Measurements from ENCODE around the gene SUGP1. TPM values are rescaled to one million over a fixed set of nuclear protein-coding genes. Genes with fewer than 3 reads are reported as not detected.

Gene SUGP1
- total RNA-seq, 2 experiments from 2014 or later, result 34.6 to 61.4 TPM

DNA sequence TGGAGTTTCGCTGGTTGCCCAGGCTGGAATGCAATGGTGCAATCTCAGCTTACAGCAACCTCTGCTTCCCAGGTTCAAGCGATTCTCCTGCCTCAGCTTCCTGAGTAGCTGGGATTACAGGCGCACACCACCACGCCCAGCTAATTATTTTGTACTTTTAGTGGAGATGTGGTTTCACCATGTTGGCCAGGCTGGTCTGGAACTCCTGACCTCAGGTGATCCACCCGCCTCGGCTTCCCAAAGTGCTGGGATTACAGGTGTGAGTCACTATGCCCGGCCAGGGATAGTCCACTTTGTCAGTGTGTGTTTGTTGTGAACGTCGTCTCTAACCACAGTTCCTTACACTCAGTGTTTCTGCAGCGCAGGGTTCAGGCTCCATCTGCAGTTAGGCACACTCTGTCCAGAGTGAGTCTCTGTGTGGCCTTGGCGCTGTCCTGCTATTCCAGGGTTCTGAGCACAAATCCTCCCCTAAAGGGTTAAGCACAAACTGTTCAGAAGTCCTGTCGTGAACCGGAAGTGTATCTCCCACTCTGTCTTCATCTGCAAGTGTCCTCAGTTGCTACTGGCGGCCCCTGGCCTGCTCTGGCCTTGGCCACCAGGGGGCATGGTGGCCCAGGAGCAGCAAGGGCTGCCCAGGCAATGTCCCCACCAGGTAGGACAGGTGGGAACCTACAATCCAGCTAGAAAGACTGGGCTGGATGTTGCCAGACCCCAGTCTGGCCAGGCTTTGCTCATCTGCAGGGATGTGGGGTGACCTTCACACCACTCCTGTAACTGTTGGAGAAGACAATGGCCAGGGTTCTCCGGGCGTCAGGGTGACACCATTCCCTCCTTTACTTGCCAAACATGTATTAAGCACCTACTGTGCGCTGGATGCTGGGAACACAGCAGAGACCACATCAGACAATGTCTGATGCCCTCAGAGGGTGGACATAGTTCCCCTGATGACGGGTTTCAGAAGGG, 46.4 kb upstream of the SUGP1 start:
- H3K4me3 ChIP-seq (ENCODE audit: low read depth, low read length, poor library complexity, severe bottlenecking), result peak overlapping the region; percentile 50
- no peaks in the 10 kb centered on the region for H3K9me2 ChIP-seq (ENCODE audit: insufficient read depth, low read length)
- no peaks in the 10 kb centered on the region for H3K79me2 ChIP-seq (ENCODE audit: insufficient read depth, low read depth, low read length)
- H3K36me3 ChIP-seq (ENCODE audit: insufficient read depth, low read length), result no peaks in the 10 kb centered on the region
- H3K27ac ChIP-seq (ENCODE audit: low read depth, low read length, poor library complexity, severe bottlenecking), result peak overlapping the region; percentile 43
- H4K20me1 ChIP-seq (ENCODE audit: insufficient read depth, low read length), result no peaks in the 10 kb centered on the region
- DNase-seq (ENCODE audit: low spot score), result peak; percentile 92
- CTCF ChIA-PET (ENCODE audit: unreplicated experiment), result interaction anchor here (0.6 to 1.1 kb wide), 3 partner anchors 38 to 138 kb away, joined by 3 to 5 read pairs (median 3); partner anchors contain the start of gene GATAD2A
- no peaks in the 10 kb centered on the region for H3K9me3 ChIP-seq (ENCODE audit: low read length)
- peaks cover 26% of the 10 kb centered on the region for H3K4me1 ChIP-seq (ENCODE audit: insufficient read depth, low read length, poor library complexity, severe bottlenecking)
- TF ChIP-seq, protein P1, sequence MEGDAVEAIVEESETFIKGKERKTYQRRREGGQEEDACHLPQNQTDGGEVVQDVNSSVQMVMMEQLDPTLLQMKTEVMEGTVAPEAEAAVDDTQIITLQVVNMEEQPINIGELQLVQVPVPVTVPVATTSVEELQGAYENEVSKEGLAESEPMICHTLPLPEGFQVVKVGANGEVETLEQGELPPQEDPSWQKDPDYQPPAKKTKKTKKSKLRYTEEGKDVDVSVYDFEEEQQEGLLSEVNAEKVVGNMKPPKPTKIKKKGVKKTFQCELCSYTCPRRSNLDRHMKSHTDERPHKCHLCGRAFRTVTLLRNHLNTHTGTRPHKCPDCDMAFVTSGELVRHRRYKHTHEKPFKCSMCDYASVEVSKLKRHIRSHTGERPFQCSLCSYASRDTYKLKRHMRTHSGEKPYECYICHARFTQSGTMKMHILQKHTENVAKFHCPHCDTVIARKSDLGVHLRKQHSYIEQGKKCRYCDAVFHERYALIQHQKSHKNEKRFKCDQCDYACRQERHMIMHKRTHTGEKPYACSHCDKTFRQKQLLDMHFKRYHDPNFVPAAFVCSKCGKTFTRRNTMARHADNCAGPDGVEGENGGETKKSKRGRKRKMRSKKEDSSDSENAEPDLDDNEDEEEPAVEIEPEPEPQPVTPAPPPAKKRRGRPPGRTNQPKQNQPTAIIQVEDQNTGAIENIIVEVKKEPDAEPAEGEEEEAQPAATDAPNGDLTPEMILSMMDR (conservative IDR thresholded peaks at IDR 0.05; ENCODE audit: low read length), result peak; percentile 97
- no peak for TF ChIP-seq EZH2phosphoT487 (IDR thresholded peaks at IDR 0.05; ENCODE audit: borderline replicate concordance, low read depth, low read length)
- peak overlapping the region; percentile 67 for H3K4me2 ChIP-seq (ENCODE audit: low read length)
- no TSS peak for BruUV-seq (replicated peaks)
- POLR2A ChIA-PET, result no interaction called here
- peak overlapping the region; percentile 90 for H2AFZ ChIP-seq (ENCODE audit: low read length)
- intact Hi-C loops (cut with micrococcal nuclease; ENCODE audit: unreplicated experiment), result loop anchor here (1.0 kb wide), 2 partner anchors 41 to 124 kb away; no protein-coding TSS in a partner anchor

DNA sequence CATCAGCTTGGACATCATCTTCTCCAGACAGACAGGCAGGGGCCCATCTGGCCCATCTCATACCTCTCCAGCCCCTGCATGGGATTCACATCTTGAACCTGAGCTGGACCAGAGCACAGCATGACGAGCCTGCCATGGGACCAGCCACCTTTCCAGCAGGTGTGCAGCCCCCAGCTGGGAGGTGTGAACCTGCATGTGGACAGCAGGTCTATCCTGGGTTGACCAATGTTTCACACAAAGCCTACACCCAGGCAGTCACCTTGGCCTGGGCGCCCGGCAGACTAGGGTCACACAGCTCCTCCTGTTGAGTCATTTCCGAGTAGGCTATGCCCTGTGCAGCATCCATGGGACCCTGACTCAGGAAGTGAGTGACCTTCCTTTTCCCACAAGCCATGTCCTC, 41.8 kb upstream of the SUGP1 start:
- intact Hi-C loops (cut with micrococcal nuclease; ENCODE audit: unreplicated experiment), result loop anchor here (5.0 kb wide), 1 partner anchor 170 kb away; the partner anchor contains the start of genes BORCS8 and RFXANK
- no TSS peak for BruUV-seq (replicated peaks)
- Histone ChIP-seq H3K79me2 (ENCODE audit: insufficient read depth, low read depth, low read length) (no peaks in the 10 kb centered on the region), H3K4me1 (ENCODE audit: insufficient read depth, low read length, poor library complexity, severe bottlenecking) (peaks cover 36% of the 10 kb centered on the region), H3K9me2 (ENCODE audit: insufficient read depth, low read length) (no peaks in the 10 kb centered on the region), H3K4me3 (ENCODE audit: low read depth, low read length, poor library complexity, severe bottlenecking) (no peak overlapping the region), H2AFZ (ENCODE audit: low read length) (no peak overlapping the region), H4K20me1 (ENCODE audit: insufficient read depth, low read length) (no peaks in the 10 kb centered on the region), H3K9me3 (ENCODE audit: low read length) (no peaks in the 10 kb centered on the region), H3K36me3 (ENCODE audit: insufficient read depth, low read length) (peaks cover 4% of the 10 kb centered on the region; the same call in 1 of the 2 replicates), H3K4me2 (ENCODE audit: low read length) (no peak overlapping the region), H3K27ac (ENCODE audit: low read depth, low read length, poor library complexity, severe bottlenecking) (no peak overlapping the region)
- POLR2A ChIA-PET, result interaction anchor here (0.7 kb wide), 1 partner anchor 171 kb away, joined by 4 read pairs; no protein-coding TSS in a partner anchor
- CTCF ChIA-PET (ENCODE audit: unreplicated experiment), result no interaction called here
- no peak for TF ChIP-seq EZH2phosphoT487 (IDR thresholded peaks at IDR 0.05; ENCODE audit: borderline replicate concordance, low read depth, low read length)
- TF ChIP-seq, protein P1 (conservative IDR thresholded peaks at IDR 0.05; ENCODE audit: low read length), result no peak
- DNase-seq (ENCODE audit: low spot score), result no peak

Data from OCI-LY7 (cell line).